ENCODE results near the gene ZSCAN2. TPM values are rescaled to one million over a fixed set of nuclear protein-coding genes. Genes with fewer than 3 reads are reported as not detected.
A peak's percentile ranks its signal among the peaks of the same experiment; 100 is the strongest.

The ZSCAN2 gene
- total and polyA plus RNA-seq, 9 donors = 5.6 to 13.3 (median 8.2) TPM

- H3K36me3 ChIP-seq = no peaks in the 10 kb centered on the region
- no peak overlapping the region for H3K27ac ChIP-seq
- no peaks in the 10 kb centered on the region for H3K27me3 ChIP-seq
- H3K4me1 ChIP-seq (ENCODE audit: insufficient read depth) = no peaks in the 10 kb centered on the region
- no peak overlapping the region for H3K4me3 ChIP-seq
- intact Hi-C loops (cut with DNase I) = loop anchor here in 1 of 4 donors (1.0 kb wide), 1 partner anchor 127 kb away; no protein-coding TSS in a partner anchor
- peaks cover 0 to 16% of the 10 kb centered on the region in 2 donors for H3K9me3 ChIP-seq
- TF ChIP-seq EP300 (IDR thresholded peaks at IDR 0.05) (no peak), POLR2A (IDR thresholded peaks at IDR 0.05) (no peak)
- TF ChIP-seq, protein P1, sequence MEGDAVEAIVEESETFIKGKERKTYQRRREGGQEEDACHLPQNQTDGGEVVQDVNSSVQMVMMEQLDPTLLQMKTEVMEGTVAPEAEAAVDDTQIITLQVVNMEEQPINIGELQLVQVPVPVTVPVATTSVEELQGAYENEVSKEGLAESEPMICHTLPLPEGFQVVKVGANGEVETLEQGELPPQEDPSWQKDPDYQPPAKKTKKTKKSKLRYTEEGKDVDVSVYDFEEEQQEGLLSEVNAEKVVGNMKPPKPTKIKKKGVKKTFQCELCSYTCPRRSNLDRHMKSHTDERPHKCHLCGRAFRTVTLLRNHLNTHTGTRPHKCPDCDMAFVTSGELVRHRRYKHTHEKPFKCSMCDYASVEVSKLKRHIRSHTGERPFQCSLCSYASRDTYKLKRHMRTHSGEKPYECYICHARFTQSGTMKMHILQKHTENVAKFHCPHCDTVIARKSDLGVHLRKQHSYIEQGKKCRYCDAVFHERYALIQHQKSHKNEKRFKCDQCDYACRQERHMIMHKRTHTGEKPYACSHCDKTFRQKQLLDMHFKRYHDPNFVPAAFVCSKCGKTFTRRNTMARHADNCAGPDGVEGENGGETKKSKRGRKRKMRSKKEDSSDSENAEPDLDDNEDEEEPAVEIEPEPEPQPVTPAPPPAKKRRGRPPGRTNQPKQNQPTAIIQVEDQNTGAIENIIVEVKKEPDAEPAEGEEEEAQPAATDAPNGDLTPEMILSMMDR (IDR thresholded peaks at IDR 0.05) = no peak
- DNase-seq = peak in 1 of 5 donors; percentile 8
- 95 to 99% (median 98%) methylated on average over 8 of the region's 8 CpGs for WGBS, 3 donors
These were observed 19.8 kb downstream of the ZSCAN2 start for GRCh38 chr15:84620626-84621025.

- no peak overlapping the region for H3K4me3 ChIP-seq
- peaks cover 0 to 16% of the 10 kb centered on the region in 2 donors for H3K9me3 ChIP-seq
- peak in 1 of 5 donors; percentile 19 for DNase-seq
- H3K4me1 ChIP-seq (ENCODE audit: insufficient read depth) = no peaks in the 10 kb centered on the region
- intact Hi-C loops (cut with DNase I) = loop anchor here in 1 of 4 donors (1.0 kb wide), 1 partner anchor 126 kb away; no protein-coding TSS in a partner anchor
- TF ChIP-seq POLR2A (IDR thresholded peaks at IDR 0.05) (no peak), EP300 (IDR thresholded peaks at IDR 0.05) (no peak)
- TF ChIP-seq, protein P1 (IDR thresholded peaks at IDR 0.05) = no peak
- WGBS, 3 donors = 98% methylated on average over 17 of the region's 17 CpGs
- H3K36me3 ChIP-seq = no peaks in the 10 kb centered on the region
- no peak overlapping the region for H3K27ac ChIP-seq
- H3K27me3 ChIP-seq = no peaks in the 10 kb centered on the region
These were observed 20.7 kb downstream of the ZSCAN2 start for GRCh38 chr15:84621358-84621979.

- WGBS, 3 donors = 81 to 95% (median 92%) methylated on average over 6 to 7 of the region's 7 CpGs
- DNase-seq = no peak
- TF ChIP-seq EP300 (IDR thresholded peaks at IDR 0.05) = no peak
- H3K4me3 ChIP-seq = no peak overlapping the region
- H3K4me1 ChIP-seq (ENCODE audit: insufficient read depth) = no peaks in the 10 kb centered on the region
- no peak overlapping the region for H3K27ac ChIP-seq
- intact Hi-C loops (cut with DNase I) = no loop called here
- H3K27me3 ChIP-seq = no peaks in the 10 kb centered on the region
- peaks cover 0 to 16% of the 10 kb centered on the region in 2 donors for H3K9me3 ChIP-seq
- H3K36me3 ChIP-seq = no peaks in the 10 kb centered on the region
These were observed 23.6 kb downstream of the ZSCAN2 start for GRCh38 chr15:84624359-84624758.

- H3K4me1 ChIP-seq (ENCODE audit: insufficient read depth) = no peaks in the 10 kb centered on the region
- intact Hi-C loops (cut with DNase I) = no loop called here
- H3K27me3 ChIP-seq = no peaks in the 10 kb centered on the region
- H3K4me3 ChIP-seq = no peak overlapping the region
- DNase-seq = no peak
- 77 to 91% (median 82%) methylated on average over 2 of the region's 2 CpGs for WGBS, 3 donors
- no peak overlapping the region for H3K27ac ChIP-seq
- TF ChIP-seq, protein P1 (IDR thresholded peaks at IDR 0.05) = no peak
- no peak for TF ChIP-seq EP300 (IDR thresholded peaks at IDR 0.05)
- no peak for TF ChIP-seq POLR2A (IDR thresholded peaks at IDR 0.05)
- H3K36me3 ChIP-seq = no peaks in the 10 kb centered on the region
- peaks cover 0 to 16% of the 10 kb centered on the region in 2 donors for H3K9me3 ChIP-seq
These were observed 24.3 kb downstream of the ZSCAN2 start for GRCh38 chr15:84625123-84625522.

DNA sequence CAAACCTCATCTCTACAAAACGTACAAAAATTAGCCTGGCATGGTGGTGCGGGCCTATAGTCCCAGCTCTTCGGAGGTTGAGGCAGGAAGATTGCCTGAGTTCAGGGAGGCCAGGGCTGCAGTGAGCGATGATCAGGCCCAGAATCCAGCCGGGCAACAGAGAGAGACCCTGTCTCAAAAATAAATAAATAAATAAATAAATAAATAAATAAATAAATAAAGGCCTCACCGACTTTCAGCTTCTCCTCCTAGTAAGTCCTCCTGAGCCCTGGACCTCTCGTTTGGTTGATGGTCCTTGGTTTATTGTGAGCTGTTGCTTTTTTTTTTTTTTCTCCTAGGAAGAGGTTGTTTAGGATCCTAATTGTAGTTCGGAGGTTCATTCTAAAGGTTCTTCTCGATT is 28.2 kb downstream of the ZSCAN2 start:
- DNase-seq = no peak
- 86 to 90% (median 88%) methylated on average over 9 of the region's 9 CpGs for WGBS, 3 donors

More for the DNA sequence above, 28.2 kb downstream of the ZSCAN2 start:
- Histone ChIP-seq H3K27me3 (no peaks in the 10 kb centered on the region), H3K27ac (no peak overlapping the region), H3K36me3 (no peaks in the 10 kb centered on the region), H3K4me1 (ENCODE audit: insufficient read depth) (peaks cover 14% of the 10 kb centered on the region), H3K4me3 (no peak overlapping the region), H3K9me3 (no peaks in the 10 kb centered on the region)
- intact Hi-C loops (cut with DNase I) = no loop called here
- TF ChIP-seq, protein P1 (IDR thresholded peaks at IDR 0.05) = no peak
- TF ChIP-seq EP300 (IDR thresholded peaks at IDR 0.05) (no peak), POLR2A (IDR thresholded peaks at IDR 0.05) (no peak)
